Measurements from ENCODE around the gene APRT.

APRT gene

DNA sequence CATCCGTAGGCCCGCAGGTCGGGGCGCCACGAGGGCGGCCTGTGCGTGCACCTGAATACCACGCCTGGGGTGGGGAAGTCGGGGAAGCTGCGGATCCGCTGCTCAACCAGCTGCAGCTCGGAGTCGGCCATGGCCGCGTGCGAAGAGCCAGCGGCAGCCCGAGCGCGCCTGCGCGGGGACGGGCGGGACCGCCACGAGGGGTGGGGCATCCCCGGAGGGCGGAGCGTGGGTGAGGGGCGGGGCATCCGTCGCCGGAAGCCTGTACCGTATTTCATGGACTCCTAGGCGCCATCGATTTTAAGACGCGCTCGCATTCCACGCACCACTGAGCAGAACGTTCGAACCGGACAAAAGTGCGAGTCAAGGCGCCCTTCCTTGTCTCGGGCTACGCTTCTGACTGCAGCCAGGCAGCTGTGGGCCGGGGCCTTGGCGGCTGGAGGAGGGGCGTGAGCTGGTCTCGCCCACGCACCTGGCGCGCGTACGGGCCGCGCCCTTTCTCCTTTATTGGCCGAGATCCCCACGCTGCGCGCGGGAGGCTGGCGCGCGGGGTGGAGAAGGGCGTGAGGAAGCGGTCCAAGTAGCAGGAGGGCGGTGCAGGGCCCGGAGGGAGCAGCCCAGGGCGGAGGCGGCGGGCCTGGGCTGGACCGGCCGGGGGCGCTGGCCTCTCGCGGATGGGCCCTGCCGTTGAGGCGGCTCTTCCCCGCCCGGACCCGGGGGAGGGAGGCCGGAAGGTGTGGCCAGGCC, at the start of gene APRT:
Gene APRT, minus strand, starts transcription at position 160 of the 744 bp plus-strand sequence. Its CDS starts 29 bp downstream, at position 131.
- peak; percentile 93 for DNase-seq

DNA sequence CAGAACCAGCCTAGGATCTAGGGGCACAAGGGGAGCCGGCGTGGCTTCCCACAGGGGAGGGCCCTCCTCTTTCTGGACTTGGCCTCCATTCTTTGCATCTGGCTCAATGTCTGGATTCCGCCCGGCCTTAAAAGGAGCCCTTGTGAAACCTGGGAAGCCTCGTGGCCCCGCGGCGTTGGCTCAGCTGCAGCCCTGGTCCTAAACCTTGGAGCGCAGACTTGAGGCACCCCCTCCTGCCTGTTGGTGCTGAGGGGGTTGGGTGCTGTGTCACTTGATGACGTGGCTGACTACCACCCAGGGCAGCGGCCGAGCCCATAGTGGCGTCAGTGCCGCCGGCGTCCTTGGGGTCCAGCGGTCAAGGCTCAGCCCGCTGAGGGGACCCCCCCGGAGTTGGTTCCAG, 49.6 kb upstream of the APRT start:
- DNase-seq = no peak

DNA sequence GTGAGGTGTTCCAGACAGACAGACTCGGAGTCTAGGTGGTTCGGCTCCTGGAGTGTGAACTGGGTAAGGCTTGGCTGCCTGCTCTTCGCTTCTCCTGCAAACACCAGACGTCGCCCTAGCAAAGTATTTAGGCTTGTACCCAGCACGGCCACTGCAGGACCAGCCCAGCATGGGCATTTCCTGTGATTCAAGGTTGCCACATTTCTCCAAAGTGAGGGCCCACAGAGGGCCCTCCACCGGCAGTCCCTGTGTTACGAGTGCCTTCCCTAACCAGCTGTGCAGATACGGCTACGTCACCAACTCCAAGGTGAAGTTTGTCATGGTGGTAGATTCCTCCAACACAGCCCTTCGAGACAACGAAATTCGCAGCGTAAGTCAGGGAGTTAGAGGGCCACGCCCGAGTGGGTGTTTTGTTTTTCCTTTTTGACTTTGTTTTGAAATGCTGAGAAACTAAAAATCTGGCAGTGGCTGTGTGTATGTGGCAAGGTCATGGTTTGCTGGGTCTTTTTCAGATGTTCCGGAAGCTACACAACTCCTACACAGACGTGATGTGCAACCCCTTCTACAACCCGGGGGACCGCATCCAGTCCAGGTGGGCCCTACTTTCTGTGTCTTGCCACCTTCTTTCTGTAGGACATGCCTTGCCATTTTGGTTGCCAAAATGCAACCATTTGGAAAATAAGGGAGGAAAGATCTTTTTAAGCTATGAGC, 47.8 kb upstream of the APRT start:
- no peak for DNase-seq

GRCh38 chr16:88857728-88858339, 46.1 kb upstream of the APRT start:
- peak; percentile 68 for DNase-seq

DNA sequence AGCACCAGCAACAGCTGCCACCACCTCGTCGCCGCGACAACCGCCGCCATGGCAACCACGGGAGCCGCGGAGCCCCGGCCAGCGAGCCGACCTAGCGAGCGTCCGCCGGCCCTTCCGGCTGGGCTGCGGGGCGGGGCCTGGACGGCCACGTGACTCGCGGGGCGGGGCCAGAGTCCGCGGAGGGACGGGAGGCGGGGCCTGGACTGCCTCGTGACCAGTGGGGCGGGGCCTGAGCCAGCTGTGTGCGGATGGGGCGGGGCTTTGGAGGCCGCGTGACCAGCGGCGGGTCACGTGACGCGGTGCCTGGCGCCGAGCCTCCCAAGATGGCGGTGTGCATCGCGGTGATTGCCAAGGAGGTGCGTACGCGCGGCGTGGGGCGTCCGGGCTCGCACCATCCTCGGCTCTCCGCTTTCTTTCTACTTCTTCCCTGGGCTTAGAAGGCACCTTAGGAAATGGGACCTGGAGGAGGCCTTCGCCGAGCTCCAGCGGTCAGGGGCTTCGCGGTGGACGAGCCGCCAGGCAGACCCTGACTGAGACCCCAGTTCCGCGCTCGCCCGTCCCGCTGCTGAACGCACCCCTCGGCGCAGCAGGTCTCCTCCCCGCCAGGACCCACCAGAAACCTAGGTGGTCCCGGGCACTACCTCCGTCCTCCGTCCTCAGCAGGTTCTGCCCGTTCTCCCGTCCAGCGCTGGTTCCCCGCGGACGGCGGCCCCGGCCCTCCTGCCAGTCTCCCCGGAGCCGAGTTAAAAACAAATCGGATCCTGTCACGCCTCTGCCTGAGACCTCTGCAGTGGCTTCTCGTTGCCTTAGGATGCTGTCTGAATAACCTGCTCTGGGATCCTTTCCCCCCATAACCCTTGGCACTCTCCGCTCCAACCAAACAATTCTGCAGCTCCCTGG, 45.4 kb upstream of the APRT start, which contains the start of the genes GALNS and TRAPPC2L:
Gene GALNS, minus strand, starts transcription at position 120 of the 900 bp plus-strand sequence. Its CDS starts 70 bp downstream, at position 50.
Gene TRAPPC2L, plus strand, starts transcription at position 300 of the 900 bp plus-strand sequence. Its CDS starts 24 bp downstream, at position 324.
- DNase-seq = peak; percentile 94

DNA sequence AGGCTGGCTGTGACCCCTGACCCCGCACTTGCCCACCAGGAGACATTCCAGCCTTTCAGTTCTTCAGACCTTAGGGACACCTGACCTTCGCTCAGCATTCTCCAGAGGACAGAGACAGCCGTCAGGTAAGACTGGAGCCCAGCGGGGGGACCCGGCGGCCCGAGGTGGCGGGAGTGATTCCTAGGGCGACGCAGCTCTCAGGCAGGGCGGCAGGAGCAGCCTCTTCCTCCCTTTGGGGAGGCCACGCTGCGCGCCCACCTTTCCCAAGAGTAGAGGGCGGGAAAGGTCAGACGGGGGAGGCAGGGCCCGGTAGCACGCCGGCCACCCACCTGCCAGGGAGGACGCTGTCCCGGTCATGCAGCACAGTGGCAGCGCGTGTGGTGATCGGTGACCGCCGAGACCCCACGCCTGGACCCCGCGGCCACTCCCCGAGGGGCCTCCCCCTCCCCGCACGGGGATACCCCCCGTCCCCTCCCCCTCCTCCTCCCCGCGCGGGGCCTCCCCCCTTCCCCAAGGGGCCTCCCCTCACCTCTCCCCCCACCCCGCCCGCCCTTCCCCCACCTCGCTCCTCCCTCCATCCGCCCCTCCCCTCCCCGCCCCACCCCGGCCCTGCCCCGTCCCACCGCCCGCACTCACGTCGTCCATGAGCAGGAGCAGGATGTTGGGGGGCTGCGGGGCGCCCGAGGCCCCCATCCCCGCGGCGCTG, 44.5 kb upstream of the APRT start:
- DNase-seq = no peak

- DNase-seq = no peak
Measured at GRCh38 chr16:88855736-88856121, 44.0 kb upstream of the APRT start.

DNA sequence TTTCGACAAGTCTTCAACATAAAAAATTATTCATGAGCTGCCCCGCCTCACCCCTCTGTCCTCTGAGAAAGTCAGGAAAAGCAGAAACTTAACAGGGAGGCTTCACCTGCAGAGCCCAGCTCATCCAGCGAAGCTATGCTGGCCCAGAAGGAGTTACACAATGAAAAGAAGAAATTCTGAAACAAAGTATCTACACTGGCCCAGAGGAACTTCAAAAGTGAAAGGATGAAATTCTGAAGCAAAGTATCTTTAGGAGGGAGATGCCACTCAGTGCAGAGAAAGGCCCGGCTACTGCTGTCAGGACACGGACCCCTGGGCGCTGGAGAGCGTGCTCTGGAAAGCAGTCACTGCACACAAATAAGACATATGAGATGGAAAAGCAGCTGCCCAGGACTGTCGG, 43.4 kb upstream of the APRT start:
- DNase-seq = no peak

DNA sequence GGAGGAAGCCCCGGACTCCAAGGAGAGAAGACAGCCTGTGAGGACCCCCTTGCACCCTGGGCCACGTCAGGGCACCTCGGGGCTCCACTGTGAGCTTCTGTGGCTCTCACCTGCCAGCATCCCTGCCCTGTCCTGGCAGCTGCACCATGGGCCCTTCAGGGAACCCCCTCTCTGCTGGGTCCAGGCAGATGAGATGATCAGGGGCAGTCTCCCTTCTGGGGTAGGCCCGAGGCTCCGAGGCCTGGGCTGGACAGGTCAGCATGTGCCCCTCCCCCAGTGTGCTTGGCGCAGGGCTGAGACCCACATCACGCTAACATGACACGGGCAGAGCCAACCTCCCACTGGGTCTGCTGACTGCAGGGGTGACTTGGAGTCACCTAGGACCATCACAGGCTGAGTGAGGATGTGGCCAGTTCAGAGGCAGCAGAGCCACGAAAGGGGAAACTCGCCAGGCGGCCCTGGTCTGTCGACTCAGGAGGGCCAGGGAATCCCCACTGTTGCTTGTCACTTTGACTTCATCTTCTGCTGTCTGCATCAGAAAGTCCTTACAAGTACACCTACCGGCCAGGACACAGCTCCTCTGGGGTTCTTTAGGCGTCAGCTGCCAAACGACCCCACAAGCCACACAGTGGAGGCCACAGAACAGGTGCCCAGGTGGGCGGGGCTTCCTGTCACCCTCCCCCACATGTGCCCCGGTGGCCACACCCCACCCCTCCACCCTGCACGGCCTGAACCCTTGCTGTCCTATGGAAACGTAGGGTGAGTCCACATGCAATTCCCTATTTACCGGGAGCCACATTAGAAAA, 42.8 kb upstream of the APRT start:
- no peak for DNase-seq

- no peak for DNase-seq
Measured at GRCh38 chr16:88853325-88853941, 41.7 kb upstream of the APRT start.

DNA sequence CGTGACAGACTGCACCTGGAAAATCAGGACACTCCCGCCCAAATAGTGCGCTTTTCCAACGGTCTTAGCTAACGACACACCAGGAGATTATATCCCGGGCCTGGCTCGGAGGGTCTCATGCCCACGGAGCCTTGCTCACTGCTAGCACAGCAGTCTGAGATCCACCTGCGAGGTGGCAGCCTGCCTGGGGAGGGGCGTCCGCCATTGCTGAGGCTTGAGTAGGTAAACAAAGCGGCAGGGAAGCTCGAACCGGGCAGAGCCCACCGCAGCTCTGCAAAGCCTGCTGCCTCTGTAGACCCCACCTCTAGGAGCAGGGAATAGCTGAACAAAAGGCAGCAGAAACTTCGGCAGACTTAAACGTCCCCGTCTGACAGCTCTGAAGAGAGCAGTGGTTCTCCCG, 39.9 kb upstream of the APRT start:
- no peak for DNase-seq

DNA sequence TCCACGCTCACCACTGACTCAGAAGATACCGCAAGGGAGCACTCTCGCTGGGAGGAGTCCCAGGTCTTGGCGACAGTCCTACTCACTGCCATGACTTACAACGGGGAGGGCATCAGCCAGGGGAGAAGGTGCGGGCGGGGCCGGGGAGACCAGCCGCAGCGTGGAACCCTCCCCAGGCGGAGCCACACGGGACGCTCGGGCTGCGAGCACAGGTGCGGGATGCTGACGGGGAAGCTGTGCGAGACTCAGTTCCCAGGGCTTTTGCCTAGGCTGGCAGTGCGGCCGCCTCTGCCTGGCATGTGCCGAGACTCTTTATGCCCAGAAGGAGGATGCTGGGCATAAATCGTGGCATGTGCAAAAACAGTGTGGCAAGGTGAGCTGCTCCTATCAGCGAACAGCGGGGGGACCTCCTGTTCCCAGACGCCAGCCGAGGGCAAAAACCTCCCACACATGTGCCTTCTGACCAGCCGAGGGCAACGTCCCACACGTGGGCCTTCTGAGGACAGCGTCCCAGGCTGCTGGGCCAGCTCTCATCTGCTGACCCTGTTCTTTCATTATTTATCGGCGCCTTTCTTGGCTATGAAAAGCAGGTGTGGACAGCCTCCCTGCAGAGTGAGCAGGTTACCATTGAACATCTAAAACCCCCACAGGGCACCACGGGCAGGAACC, 38.9 kb upstream of the APRT start:
- no peak for DNase-seq

- DNase-seq = no peak
Measured at GRCh38 chr16:88848557-88848956, 36.8 kb upstream of the APRT start.

DNA sequence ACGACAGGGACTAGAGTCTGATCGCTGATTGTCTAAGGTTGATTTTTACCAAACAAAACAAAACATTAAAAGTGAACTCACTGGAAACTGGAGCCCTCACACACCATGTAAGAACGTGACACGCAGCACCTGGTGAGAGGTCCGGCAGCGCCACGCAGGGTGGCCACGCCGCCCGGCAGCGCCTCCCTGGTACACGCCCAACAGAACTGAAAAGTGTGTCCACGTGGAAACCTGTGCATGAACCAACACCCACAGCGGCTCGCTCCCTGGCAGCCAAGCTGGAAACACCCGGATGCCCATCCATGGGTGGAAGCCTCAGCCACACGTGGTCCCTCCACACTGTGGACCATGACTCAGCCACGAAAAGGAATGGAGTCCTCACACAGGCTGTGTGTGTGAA, 35.9 kb upstream of the APRT start:
- DNase-seq = no peak

DNA sequence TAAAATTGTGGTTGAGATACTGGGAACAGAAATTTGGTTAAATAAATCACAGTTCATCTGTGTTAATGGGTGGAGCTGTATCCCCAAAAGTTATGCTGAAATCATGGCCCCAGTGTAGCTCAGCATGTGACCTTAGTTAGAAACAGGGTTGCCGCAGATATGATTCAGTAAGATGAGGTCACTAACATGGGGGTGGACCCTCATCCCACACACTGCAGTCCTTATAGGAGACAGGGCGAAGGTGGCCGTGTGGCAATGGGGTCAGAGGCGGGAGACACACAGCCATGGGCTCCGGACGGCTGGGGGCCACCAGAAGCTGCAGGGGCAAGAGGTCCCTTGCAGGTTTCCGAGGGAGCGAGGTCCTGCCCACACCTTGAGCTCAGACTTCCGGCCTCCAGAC, 34.4 kb upstream of the APRT start:
- no peak for DNase-seq

- DNase-seq = no peak
Measured at GRCh38 chr16:88844419-88845036, 32.8 kb upstream of the APRT start.

- no peak for DNase-seq
Measured at GRCh38 chr16:88843256-88843655, 31.5 kb upstream of the APRT start.

- no peak for DNase-seq
Measured at GRCh38 chr16:88842806-88843205, 31.1 kb upstream of the APRT start.

GRCh38 chr16:88842308-88842756, 30.6 kb upstream of the APRT start:
- no peak for DNase-seq
